Endothelial cell of umbilical vein (primary cell): ENCODE data around the gene LAMA4. TPM values are rescaled to one million over a fixed set of nuclear protein-coding genes. Genes with fewer than 3 reads are reported as not detected.

Experiments used
- BruUV-seq: library from RNA; stranded (reverse); fragments of 400-500 nt; replicated peaks from 2 replicates; lab custom pipeline; 2021; lab: Mats Ljungman, UMichigan
- CTCF ChIA-PET: fragments of 300-600, 350-600 bp; sonication (Branson Sonifier 250); formaldehyde crosslinking; loops from one replicate; lab custom pipeline; 2021; ENCODE audit warnings: antibody characterized with exemption, inconsistent platforms; lab: Charles Lee
- POLR2A ChIA-PET: fragments of 300-600, 350-600 bp; sonication (Branson Sonifier 250); formaldehyde crosslinking; loops from one replicate; lab custom pipeline; 2021; ENCODE audit warnings: antibody characterized with exemption, inconsistent platforms; lab: Charles Lee
- DNase-seq: peaks from one replicate; pipeline ENCODE4 v3.0.0-alpha.2; 2011; ENCODE audit warnings: low read depth, low spot score
- FAIRE-seq: peaks from 2 replicates; lab custom pipeline; 2011; peaks lifted over from hg19 to GRCh38; lab: Jason Lieb, UNC
- H2AFZ ChIP-seq: 2 replicates; pipeline ENCODE4 v1.6.0; 2012; ENCODE audit warnings: low read depth, low read length, control low read depth, inconsistent platforms
- H3K27ac ChIP-seq: 2 replicates; pipeline ENCODE4 v1.5.1; 2011; ENCODE audit warnings: low read depth, mild to moderate bottlenecking, control low read depth, low read length, moderate library complexity; ENCODE audit not compliant: insufficient read depth
- H3K27me3 ChIP-seq, 2 experiments: 2 replicates each; pipeline versions ENCODE4 v1.6.0 to v1.6.1; 2011; ENCODE audit warnings: low read length in 2 of 2, mixed read lengths in 1 of 2; ENCODE audit not compliant: control insufficient read depth in 2 of 2, insufficient read depth in 2 of 2
- H3K36me3 ChIP-seq, 2 experiments: 2 replicates in 1 of 2; 3 replicates in 1 of 2; pipeline ENCODE4 v1.5.1; 2011; ENCODE audit warnings: low read length in 2 of 2, mild to moderate bottlenecking in 1 of 2, moderate library complexity in 1 of 2; ENCODE audit not compliant: control insufficient read depth in 2 of 2, insufficient read depth in 2 of 2; ENCODE audit errors: extremely low read depth in 1 of 2
- H3K4me1 ChIP-seq: 3 replicates; pipeline ENCODE4 v1.5.1; 2011; ENCODE audit warnings: mild to moderate bottlenecking, low read length; ENCODE audit not compliant: control insufficient read depth, insufficient read depth; ENCODE audit errors: extremely low read depth
- H3K4me2 ChIP-seq: 2 replicates; pipeline ENCODE4 v1.6.1; 2011; ENCODE audit warnings: low read length, control low read depth, mixed read lengths; ENCODE audit not compliant: insufficient read depth
- H3K4me3 ChIP-seq, 3 experiments: fragments of 200-600 bp in 1 of 3; sonication (generic), shearing (Covaris generic) in 1 of 3; replicated peaks in 1 of 3; 2 replicates each; pipeline ENCODE4 v1.5.1; 2011 to 2016; ENCODE audit warnings: control low read depth in 3 of 3, low read length in 3 of 3, mild to moderate bottlenecking in 2 of 3, inconsistent platforms in 1 of 3, low read depth in 1 of 3, moderate library complexity in 1 of 3; ENCODE audit not compliant: insufficient read depth in 1 of 3
- H3K79me2 ChIP-seq: 2 replicates; pipeline ENCODE4 v1.6.0; 2012; ENCODE audit warnings: low read length, inconsistent platforms; ENCODE audit not compliant: control insufficient read depth, insufficient read depth
- H3K9ac ChIP-seq: replicated peaks from 2 replicates; pipeline ENCODE3; 2011; ENCODE audit warnings: low read length, control low read depth; ENCODE audit not compliant: insufficient read depth; ENCODE audit errors: extremely low read depth
- H3K9me1 ChIP-seq: replicated peaks from 3 replicates; pipeline ENCODE4 v1.6.0; 2011; ENCODE audit warnings: mild to moderate bottlenecking, low read length; ENCODE audit not compliant: control insufficient read depth, insufficient read depth; ENCODE audit errors: extremely low read depth
- H3K9me3 ChIP-seq: replicated peaks from 2 replicates; pipeline ENCODE4 v1.5.1; 2012; ENCODE audit warnings: low read length, inconsistent platforms; ENCODE audit not compliant: control insufficient read depth, insufficient read depth
- H4K20me1 ChIP-seq: replicated peaks from 2 replicates; pipeline ENCODE3; 2011; ENCODE audit warnings: mild to moderate bottlenecking, low read length; ENCODE audit not compliant: control insufficient read depth, insufficient read depth; ENCODE audit errors: extremely low read depth
- CTCF ChIP-seq, 2 donors: IDR thresholded peaks; 1 replicate in 1 of 2; 2 replicates in 1 of 2; pipeline ENCODE4 v1.5.1; 2011; ENCODE audit warnings: low read length in 2 of 2, mild to moderate bottlenecking in 2 of 2, moderate library complexity in 2 of 2, control low read depth in 1 of 2, inconsistent platforms in 1 of 2, low read depth in 1 of 2; ENCODE audit not compliant: insufficient read depth in 1 of 2; ENCODE audit errors: extremely low read depth in 1 of 2
- EZH2 ChIP-seq: IDR thresholded peaks from 2 replicates; pipeline ENCODE4 v1.6.1; 2012; ENCODE audit warnings: borderline replicate concordance, low read depth, mild to moderate bottlenecking, moderate library complexity, low read length, inconsistent platforms; ENCODE audit not compliant: severe bottlenecking
- FOS ChIP-seq: IDR thresholded peaks from 2 replicates; pipeline ENCODE4 v1.6.1; 2011; ENCODE audit warnings: mild to moderate bottlenecking, low read length, moderate library complexity, borderline replicate concordance; ENCODE audit not compliant: insufficient read depth
- GATA2 ChIP-seq: IDR thresholded peaks from 2 replicates; pipeline ENCODE4 v1.7.0; 2011; ENCODE audit warnings: low read depth, mild to moderate bottlenecking, moderate library complexity, mixed read lengths, low read length; ENCODE audit not compliant: insufficient read length, insufficient read depth
- JUN ChIP-seq: IDR thresholded peaks from 2 replicates; pipeline ENCODE4 v1.6.1; 2011; ENCODE audit warnings: borderline replicate concordance, low read depth; ENCODE audit not compliant: insufficient read length, insufficient read depth
- MAX ChIP-seq: IDR thresholded peaks from 2 replicates; pipeline ENCODE4 v1.6.1; 2011; ENCODE audit not compliant: insufficient read depth, insufficient read length
- MYC ChIP-seq: IDR thresholded peaks from one replicate; pipeline ENCODE4 v1.6.1; 2011; ENCODE audit warnings: mild to moderate bottlenecking, low read depth, low read length
- POLR2A ChIP-seq: IDR thresholded peaks from 2 replicates; pipeline ENCODE4 v1.6.1; 2012; ENCODE audit warnings: low read depth, mild to moderate bottlenecking, control low read depth, low read length
- POLR2AphosphoS5 ChIP-seq: IDR thresholded peaks from 2 replicates; pipeline ENCODE4 v1.6.1; 2012; ENCODE audit warnings: low read depth, mild to moderate bottlenecking, control low read depth, low read length, moderate library complexity; ENCODE audit not compliant: insufficient read depth
- dilution Hi-C: fragments of 300-500 bp; cut with MboI; formaldehyde crosslinking; loops from one replicate; pipeline ENCODE4 v1.15.0; 2019; ENCODE audit warnings: low sequenced_read_pairs; ENCODE audit not compliant: extremely low pct_ligation_motif_present
- intact Hi-C: fragments of 100-400 bp; cut with micrococcal nuclease; formaldehyde crosslinking; loops from one replicate; pipeline ENCODE4 v1.10.0; 2022
- polyA plus RNA-seq, 4 experiments: library from polyadenylated mRNA; depleted of rRNA in 3 of 4; stranded (reverse) in 3 of 4; unstranded in 1 of 4; fragments of >200 nt; gene quantifications; 2 replicates each; pipeline versions ENCODE4 v1.2.1 to v1.2.3, GENCODE V29; 2011 to 2012; ENCODE audit warnings: missing spikeins in 1 of 4
- total RNA-seq: library from RNA; stranded (reverse); gene quantifications from 2 replicates; pipeline ENCODE4 v1.2.3, GENCODE V29; 2021

LAMA4 gene
- total and polyA plus RNA-seq, 2 donors (not counting 3 experiments of a cell fraction or from before 2014, with no cell fraction given), result 384 to 629 TPM

- dilution Hi-C loops (no loop called here), intact Hi-C loops (no loop called here)
- Histone ChIP-seq H3K27me3 (no peaks in the 10 kb centered on the region), H3K9ac (no peak overlapping the region), H3K4me1 (peaks cover 92% of the 10 kb centered on the region), H3K79me2 (peaks cover 71% of the 10 kb centered on the region), H3K27ac (peak overlapping the region; percentile 74), H3K36me3 (peaks cover 2 to 4% of the 10 kb centered on the region in 2 experiments), H2AFZ (no peak overlapping the region), H4K20me1 (no peaks in the 10 kb centered on the region), H3K4me2 (peak overlapping the region; percentile 32), H3K9me1 (peaks cover 3% of the 10 kb centered on the region), H3K9me3 (no peaks in the 10 kb centered on the region), H3K4me3 (no peak overlapping the region)
- TF ChIP-seq EZH2, result no peak
- no peak for TF ChIP-seq JUN
- TF ChIP-seq CTCF (IDR thresholded peaks at IDR 0.05; ENCODE audit: extremely low read depth in 1 of 2, insufficient read depth in 1 of 2, low read depth in 1 of 2, low read length in 2 of 2), result no peak
- TF ChIP-seq MYC, result no peak
- TF ChIP-seq MAX, result no peak
- no peak for TF ChIP-seq GATA2
- TF ChIP-seq FOS, result no peak
- TF ChIP-seq POLR2A, result no peak
- TF ChIP-seq POLR2AphosphoS5, result no peak
- DNase-seq, result no peak
- no TSS peak for BruUV-seq
- ChIA-PET CTCF (interaction anchor here (1.0 to 3.2 kb wide), 6 partner anchors 10 to 48 kb away, joined by 3 to 11 read pairs (median 4); no protein-coding TSS in a partner anchor), POLR2A (interaction anchor here (1.3 kb wide), 1 partner anchor 9 kb away, joined by 3 read pairs; no protein-coding TSS in a partner anchor)
- no peak for FAIRE-seq
Measured at GRCh38 chr6:112221981-112222852, 32.1 kb downstream of the LAMA4 start.
